HG03103 (cell line): ENCODE data around the gene DNAJC1.
"Not testable (repeated sequence)": the region's sequence is repeated elsewhere in the genome, so short reads cannot be mapped to it uniquely, and the experiment has no call there.

Experiments used
- ATAC-seq: cut with Tn5 transposase; IDR thresholded peaks from one replicate; pipeline ENCODE4 v1.9.1; 2021; ENCODE audit warnings: low read depth; ENCODE audit not compliant: unreplicated experiment

Gene DNAJC1

DNA sequence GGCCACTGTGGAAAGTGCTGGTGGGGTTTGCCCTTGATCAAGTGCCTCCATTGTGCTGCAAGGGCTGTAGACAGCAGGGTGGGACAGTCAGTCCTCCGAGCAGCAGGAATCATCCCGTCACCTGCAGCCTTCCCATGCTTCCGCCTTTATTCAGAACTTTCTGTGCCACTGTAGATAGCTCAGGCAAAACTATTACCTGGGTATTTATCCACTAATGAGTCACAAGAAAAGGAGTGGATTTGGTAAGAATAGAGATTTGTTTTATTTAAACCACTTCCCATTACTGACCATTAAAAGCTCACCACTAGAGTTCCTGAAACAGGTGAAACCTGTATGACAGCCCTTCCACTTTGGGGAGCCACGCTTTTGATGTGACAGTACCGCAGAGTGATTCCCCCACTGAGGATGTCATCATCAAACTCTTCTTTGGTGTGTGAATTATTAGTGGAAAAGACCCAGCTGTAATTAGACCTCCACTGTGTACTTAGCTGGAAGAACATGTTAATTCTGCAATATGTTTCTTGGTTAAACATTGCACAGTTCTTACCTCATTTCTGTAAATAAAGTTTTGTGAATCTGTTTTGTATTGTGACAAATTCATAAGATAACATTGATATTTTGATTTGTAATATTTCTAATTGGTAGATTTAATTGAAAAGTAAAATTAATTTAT is 260.7 kb downstream of the DNAJC1 start:
- ATAC-seq, result no peak

DNA sequence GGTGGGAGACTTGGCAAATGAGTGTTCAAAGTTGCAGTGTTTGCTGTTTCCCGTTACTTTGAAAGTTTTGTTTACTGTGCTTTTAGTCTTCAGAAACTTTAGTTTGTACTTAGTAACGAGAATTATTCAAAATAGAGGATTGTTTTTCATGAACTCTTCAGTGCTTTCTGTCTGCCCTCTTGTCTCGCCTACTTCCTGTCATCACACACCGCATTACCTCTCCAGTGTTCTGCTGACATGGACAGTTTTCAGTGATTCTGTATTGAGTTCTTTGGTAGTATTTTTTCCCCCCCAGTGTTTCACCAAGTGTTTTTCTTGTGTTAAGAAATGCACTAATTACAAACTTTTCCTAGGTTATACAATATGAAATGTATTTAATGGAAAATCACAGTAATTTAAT is 262.5 kb downstream of the DNAJC1 start:
- no peak for ATAC-seq

DNA sequence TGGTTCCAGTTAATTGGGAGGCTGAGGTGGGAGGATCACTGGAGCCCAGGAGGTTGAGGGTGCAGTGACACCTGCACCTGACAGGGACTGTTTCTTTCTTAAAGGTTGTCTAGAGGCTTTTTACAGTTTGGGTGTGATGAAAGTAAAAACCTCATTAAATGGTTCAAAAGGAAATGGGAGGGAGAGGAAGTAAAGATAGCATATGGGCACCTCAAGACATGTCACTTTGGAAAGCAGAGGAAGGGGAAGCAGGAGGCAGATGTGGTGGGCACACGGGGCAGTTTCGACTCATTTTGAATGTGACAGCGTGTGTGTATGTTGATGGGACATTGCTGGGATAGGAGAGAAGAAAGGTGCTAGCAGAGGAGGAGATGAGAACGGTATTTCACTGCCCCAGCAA is 266.4 kb downstream of the DNAJC1 start:
- no peak for ATAC-seq

DNA sequence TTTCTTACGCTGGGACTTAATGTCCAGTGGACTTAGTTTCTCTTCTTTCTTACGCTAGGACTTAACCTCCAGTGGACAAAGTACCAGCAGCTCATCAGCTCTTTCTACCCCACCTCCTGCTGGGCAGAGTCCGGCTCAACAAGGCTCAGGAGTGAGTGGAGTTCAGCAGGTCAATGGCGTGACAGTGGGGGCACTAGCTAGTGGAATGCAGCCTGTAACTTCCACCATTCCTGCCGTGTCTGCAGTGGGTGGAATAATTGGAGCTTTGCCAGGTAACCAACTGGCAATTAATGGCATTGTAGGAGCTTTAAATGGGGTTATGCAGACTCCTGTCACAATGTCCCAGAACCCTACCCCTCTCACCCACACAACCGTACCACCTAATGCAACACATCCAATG is 269.8 kb downstream of the DNAJC1 start:
- no peak for ATAC-seq

DNA sequence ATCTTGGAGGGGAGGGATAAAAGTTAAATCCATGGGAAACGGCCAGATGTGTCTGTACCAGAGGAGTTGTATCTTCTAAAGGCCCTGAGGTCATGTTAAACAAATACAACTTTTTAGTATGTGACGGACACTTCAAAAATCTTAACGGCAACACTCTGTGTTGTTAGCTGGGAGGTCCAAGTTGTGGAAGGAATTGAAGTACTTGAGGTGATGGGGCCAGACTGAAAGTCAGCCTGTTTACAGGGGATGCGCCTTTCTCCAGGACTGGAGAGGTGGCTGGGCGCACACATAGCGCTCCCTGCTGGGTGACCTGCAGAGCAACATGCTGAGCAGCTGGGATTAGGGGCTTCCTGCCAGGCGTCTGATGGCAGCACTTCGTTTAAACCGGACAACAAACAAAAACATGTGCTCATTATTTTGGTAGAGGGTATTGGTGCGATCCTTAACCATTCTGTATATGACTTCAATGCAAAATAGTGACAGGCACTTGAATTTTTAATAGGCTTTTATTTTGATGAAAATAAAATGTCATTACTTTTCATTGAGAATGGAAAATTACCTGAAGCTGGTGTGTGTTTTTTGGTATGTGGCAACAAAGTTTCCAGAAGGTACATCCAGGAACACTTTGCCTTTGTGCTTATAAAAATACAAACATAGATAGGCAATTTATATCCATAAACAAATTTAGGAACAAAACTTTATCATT is 271.3 kb downstream of the DNAJC1 start:
- ATAC-seq, result peak; percentile 87

DNA sequence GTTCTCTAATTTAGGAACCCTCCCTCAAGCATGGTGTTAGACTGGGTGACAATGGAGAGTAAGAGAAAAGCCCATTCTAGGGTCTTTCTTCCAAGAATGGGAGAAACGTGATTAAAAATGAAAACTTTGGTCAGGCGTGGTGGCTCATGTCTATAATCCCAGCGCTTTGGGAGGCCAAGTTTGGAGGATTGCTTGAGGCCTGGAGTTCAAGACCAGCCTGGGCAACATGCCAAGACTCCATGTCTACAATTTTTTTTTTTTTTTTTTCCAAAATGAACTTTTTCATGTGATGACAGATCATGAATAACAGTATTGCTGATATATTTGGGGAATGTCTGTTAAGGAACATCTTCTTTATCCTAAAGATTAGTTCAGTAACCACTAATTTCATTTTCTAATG is 274.9 kb downstream of the DNAJC1 start:
- no peak for ATAC-seq

DNA sequence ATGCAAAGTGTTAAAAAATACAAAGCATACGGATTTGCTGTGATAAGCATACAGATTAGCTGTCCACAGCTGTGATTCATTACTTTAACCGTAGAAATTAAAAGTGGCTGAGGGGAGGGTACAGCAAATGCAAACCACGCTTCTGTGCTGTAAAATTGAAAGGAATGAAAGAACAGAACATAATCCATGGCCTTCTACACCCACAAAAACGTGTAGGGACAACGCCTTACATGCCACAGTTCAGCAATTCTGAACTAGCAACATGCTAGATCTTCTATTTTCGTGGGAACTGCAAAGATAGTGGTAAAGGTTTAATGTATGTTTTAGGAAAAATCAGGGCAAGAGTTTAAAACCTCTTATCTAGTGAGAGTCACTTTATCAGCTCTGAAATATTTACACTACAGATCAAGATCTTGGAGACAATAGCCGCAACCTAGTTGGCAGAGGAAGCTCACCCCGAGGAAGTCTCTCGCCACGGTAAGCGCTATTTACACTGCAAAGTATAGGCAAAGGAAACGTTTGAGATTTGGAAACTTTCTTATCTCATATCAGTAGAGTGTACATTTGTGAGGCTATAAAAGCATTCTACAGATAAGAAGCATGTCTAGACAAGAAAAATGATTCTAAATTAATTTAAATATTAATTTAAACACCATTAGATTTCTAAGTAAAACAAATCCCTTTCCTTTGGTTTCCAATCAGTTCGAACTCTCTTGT is 275.9 kb downstream of the DNAJC1 start:
- no peak for ATAC-seq

DNA sequence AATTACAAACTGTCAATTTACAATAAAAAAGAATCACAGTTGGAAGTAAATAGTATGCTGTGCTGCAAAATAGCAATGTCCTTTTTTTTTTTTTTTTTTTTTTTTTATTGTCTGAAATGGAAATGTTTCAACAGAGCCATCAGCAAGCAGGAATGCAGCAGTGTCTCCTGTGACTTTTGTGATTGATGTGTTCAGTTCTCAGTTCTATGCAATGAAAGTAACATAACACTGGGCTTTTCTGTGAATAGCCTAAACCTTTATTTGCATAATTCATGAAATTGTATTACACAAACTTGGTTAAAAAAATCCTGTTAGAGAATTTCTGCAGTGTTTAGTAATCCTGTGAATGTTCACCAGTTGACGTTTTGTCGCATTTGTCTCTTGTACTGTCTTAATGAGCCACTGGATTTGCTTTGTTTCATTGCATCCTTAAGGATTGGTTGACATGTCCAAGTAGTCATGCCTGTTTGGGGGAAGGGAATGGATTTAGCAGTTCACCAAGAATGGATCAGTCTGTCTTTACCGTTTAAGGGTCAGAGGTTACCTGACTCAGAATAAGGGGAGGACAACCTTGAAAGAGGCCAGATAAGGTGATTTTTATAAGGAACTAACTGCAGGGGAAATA is 276.8 kb downstream of the DNAJC1 start:
- ATAC-seq, result no peak

DNA sequence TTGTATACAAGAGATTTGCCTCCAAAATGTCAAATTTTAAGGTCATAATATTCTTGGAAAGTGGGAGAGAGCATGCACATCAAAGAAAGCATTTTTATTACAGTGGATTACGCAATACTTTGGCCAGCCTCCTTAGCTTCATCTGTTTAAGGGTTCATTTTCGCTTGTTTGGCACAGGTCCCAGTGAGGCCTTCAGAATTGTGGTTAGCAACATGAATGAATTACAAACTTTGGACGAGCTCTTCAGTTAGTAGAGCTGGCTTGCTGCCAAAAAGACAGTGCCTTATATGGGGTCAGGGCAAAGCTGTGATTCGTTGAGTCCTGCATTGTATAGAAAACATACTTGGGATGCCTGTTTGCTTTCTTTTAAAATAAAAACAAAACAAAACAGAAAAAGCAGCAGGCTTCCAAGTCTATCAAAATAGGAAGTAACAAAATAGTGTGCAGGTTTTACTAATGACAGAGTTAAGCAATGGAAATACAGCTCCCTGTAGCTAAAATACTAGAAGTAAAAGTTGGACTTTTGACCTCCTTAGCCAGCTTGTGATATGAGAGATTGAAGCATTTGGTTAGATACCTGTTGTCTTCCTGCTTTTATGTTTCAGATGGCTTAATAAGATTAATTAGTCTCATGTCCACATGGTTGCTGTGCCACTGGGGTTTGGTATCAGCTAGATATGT is 278.7 kb downstream of the DNAJC1 start:
- ATAC-seq, result peak; percentile 79

DNA sequence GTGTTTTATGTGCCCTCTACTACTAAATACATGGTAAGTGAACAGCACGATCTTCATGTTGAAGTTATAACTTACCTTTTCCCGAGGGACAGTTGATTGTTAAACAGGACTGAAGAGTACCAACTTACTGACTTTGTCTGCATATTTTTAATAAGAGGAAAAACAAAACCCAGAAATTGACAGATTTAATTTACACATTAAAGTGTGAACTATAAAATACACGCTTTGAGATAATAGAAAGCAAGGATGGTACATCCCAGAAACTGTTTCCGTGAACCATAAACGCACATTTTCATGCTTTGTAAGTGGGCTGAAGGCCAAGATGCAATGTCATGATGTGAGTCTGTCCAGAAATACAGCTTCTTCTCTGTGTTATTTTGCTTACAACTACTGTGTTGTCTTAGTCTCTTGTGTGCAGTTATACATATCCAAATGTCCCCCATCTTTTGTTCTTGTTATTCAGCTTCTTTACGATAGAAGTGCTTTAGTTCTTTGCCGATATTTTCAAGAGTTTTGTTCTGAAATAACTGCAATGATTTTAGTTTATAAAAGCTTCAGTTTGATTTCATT is 279.4 kb downstream of the DNAJC1 start:
- ATAC-seq, result no peak

DNA sequence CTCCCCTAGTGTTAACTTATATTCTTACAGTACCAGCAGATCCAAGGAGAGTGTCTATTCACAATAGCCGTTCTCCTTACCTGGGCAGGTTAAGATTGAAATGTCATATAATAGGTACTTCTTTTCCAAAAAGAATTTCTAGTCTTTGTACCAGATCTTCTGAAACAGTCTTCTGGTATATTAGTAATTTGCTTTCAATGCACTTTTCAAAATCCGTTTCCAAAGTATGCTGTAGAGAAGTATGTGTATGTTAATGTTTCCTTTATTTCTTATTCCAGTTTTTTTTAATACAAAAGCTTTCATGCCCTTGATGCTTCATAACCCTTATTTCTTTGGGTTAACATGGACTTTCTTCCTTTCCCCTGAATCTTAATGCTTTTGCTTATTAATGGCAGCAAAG is 281.3 kb downstream of the DNAJC1 start:
- no peak for ATAC-seq

DNA sequence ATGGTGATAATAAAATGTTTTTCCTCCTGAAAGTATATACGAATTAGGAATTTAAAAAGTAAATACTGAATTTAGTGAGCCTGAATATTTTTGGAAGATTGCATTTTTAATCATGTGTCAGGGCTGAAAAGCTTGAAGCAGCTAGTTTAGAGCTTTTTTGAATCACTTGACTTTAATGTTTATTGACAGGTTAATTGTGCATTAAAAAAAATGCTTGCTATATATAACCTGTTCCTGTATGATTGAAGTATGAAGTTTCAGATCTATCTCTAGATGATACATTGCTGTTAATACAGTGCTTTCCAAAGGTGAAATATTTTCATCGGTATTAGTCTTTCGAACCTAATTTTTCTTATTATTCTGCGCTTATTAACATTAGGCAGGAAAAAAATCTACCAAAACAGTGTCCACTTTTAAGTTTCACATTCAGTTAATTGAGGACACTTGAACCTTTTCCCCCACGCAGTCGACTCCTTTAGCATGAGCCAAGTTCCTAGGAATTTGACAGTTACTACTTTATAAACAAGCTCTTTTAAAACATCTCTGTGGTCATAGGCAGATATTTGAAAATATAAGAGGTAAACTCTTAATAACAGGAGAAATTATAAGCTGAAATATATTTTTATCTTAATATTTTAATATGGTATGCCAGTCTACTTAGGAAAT is 282.4 kb downstream of the DNAJC1 start:
- ATAC-seq, result no peak

DNA sequence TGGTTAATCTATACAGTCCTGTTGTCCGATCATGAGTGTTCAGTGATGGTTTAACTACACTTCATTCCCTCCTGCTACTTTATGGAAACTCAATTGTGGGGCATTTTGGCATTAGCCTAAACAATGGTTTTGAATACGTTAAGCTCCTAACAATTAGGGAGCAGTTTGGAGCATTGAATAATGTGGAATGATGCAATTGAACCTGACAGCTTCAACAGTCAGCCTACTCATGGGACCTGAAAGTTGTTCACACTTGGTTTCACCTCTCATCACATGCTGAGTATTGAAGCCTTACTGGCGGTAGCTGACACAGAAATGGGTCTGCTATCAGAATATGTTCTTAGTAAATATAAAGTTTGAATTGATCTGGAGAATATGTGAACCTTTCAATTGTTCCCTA is 283.4 kb downstream of the DNAJC1 start:
- no peak for ATAC-seq

DNA sequence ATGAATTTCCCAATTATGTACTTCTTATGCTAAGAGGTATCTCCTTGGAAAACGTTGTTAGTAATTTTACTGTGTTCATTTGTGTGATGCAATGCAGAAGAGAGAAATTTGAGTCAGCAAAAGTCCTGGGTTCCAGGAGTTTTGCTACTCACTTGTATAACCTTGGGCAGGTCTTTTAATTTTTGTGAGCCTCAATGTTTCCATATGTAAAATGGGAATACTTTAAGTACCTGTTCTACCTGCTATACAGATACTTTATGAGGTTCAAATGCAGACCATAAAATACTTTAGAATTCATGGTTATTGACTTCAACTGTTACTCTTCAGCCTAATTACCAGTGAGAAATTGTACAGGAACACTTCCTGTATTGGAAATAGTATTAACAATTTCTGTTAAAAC is 284.0 kb downstream of the DNAJC1 start:
- no peak for ATAC-seq

DNA sequence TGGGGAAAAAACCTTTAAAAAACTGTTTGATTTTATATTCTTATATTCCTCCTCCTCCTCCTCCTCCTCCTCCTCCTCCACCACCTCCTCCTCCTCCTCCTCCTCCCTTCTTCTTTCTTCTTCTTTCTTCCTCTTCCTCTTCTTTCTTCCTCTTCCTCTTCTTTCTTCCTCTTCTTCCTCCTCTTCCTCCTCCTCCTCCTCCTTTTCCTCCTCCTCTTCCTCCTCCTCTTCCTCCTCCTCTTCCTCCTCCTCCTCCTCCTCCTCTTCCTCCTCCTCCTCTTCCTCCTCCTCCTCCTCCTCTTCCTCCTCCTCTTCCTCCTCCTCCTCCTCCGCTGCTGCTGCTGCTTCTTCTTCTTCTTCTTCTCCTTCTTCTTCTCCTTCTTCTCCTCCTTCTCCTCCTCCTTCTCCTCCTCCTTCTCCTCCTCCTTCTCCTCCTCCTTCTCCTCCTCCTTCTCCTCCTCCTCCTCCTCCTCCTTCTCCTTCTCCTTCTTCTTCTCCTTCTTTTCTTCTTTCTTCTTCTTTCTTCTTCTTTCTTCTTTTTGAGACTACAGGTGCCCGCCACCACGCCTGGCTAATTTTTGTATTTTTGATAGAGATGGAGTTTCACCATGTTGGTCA is 286.0 kb downstream of the DNAJC1 start:
- ATAC-seq, result not testable (repeated sequence)

DNA sequence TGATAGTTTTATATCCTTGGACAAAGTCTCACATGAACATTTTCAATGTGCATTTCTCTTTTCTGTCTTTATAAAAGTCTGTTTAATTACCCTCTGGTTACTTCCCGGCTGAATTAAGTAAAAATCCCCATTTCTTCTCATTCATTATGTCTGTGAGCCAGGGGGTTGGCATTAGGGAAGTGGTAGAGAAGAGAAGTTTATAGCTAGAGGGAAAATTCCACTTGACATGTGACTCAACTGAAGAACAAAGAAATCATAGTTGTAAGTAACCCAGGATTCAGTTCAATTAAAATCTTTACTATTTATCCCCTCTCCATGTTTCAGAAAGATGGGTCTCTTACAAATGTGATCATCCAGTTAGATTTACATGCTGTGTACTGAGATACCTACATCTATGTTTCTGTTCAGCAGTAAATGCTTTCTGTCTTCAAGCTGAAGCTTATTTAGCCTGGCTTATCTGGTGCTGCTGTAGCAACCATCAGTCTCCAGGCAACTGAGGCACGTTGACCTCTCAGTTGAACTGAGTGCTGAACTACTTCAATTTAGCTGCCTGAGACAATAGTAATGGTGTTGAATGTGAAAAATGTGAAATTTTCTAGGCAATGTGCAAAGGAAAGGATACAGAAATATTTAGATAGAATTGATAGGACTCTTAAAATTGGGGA is 287.9 kb downstream of the DNAJC1 start:
- no peak for ATAC-seq

DNA sequence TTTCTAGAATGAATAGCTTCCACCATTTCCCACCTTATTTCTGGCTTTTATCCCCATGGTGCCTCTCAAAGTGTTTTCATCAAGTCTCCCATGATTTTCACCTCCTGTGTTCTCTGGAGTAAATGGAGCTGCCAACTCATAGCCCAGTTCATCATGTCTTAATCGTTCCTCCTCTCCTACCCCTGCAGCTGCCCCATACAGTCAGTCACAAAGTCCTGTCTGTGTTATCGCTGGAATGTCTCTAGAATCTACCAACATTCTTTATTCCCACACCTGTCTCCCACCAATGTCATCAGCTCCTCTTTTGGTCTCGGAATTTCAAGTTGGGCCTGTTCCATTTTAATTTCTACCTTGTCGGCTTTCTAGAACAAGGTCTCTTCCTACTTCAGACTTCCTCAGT is 290.6 kb downstream of the DNAJC1 start:
- ATAC-seq, result no peak

DNA sequence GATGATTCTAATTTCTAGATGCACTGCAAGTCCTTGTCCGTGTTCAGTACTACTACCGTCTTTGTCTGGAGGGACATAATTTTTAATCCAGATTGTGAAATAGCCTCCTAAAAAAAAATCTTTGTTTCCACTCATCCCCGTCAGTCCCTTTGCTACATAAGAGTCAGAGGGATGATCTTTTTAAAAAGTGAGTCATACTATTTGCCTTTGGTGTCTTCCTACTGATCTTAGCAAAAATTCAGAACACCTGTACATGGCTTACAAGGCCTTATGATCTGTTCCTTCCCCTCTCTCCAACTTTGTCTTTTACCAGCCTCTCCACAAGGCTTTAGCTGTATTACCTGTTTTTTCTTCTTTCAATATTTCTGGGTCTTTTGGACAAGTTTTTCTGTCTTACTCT is 296.0 kb downstream of the DNAJC1 start:
- ATAC-seq, result no peak
